HG03108 (cell line): ENCODE results near the gene MKNK1.

ENCODE experiments used
- ATAC-seq: cut with Tn5 transposase; IDR thresholded peaks from one replicate; pipeline ENCODE4 v1.9.1; 2021; ENCODE audit warnings: moderate library complexity; ENCODE audit not compliant: unreplicated experiment

The MKNK1 gene

DNA sequence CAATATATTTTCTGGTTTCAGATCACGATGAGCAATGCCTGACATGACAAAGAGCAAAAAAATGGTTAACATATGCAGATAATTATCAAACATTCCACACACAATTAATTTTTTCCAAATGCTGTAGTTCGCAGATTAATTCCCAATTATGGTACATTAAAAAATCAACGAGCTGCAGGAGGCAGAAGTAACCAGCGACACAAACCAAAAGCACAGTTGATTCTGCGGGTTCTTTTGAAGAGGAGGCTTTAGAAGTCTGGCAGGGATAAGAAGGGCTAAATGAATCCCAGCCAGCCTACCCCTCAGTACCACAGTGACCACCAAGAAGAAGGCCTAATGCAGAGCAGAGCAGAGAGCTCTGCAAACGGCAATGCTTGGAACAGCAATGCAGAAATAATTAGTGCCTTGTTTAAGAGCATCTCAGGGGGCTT is 35.6 kb downstream of the MKNK1 start:
- ATAC-seq = no peak

- ATAC-seq = no peak
These were observed 40.7 kb downstream of the MKNK1 start for GRCh38 chr1:46563341-46563740.

- no peak for ATAC-seq
These were observed 41.6 kb downstream of the MKNK1 start for GRCh38 chr1:46562498-46562897.

- no peak for ATAC-seq
These were observed 45.1 kb downstream of the MKNK1 start for GRCh38 chr1:46558966-46559365.

DNA sequence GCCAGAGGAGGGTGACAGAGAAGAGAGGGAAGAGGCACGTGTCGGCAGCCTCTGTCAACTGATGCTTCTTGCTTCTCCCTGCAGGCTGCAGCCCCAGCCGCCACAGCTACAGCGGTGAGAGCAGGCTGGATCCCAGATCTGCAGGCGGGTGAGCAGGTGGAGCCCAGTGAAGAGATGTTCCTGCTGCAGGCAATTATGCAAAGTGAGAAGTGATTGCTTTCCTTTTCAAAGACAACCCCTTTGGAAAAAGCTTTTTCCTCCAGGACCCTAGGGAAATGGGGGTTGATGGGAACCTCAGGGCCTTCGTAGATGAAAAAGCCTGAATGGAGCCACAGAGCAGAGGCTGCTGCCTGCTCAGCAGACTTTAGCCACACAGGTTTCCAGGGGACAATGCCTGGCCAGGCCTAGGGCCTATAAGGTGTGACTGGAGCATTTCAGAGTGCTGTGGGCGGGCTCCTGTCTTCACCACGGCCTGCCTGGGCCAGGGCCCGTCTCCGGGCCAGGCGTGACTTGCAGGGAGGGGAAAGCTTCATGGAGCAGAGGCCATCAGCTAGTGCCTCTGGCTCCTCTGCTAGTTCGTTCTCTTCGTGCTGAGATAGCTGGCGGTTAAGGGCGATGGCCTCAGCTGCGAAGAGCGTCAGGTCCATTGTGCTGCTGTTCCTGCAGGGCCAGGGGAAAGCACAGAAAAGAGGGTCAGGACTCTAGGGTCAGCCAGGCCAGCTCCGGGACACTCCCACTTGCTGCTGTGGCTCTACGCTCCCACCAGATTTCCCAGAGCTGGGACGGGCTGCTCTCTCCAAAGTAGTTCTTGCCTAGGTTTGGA is 45.7 kb downstream of the MKNK1 start:
- no peak for ATAC-seq

DNA sequence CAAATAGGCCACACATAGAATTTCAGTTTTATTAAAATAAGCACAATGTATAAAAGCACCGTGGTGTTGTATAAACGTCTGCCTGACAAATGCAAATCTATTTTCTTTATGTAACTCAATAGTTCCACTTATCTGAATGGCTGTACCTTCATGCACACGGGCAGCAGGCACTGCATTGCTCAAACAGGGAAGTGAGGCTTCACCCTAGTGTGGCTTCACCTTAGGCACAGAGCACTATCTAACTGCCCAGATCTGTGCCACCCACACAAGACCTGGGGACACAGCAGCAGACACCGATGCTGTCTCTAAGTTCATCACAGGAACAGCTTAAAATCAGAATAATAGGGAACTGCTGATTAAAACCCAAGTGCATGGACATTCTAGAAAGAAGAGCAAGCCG is 46.7 kb downstream of the MKNK1 start:
- no peak for ATAC-seq

DNA sequence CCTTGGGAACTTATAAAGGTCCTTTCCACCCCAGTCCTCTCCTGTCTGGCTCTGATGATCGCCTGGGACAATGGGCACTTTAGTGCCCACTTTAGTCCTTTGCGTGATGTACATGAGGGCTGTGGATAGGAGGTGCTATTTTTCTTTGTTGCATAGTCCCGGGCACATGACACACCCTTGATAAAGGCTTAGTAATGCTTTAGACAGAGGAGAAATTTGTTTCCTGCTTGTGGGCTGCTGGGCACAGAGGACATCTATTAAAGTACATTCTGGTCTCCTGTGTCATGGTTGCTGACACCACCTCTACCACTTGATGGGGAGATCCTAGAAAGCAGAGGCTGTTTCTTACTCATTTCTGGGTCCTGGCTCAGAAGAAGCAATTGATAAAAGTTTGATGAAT is 47.2 kb downstream of the MKNK1 start:
- no peak for ATAC-seq

- no peak for ATAC-seq
These were observed 48.0 kb downstream of the MKNK1 start for GRCh38 chr1:46555826-46556619.

GRCh38 chr1:46554597-46555381 is 49.3 kb downstream of the MKNK1 start:
- ATAC-seq = no peak

GRCh38 chr1:46554236-46554596 is 49.9 kb downstream of the MKNK1 start:
- ATAC-seq = no peak

DNA sequence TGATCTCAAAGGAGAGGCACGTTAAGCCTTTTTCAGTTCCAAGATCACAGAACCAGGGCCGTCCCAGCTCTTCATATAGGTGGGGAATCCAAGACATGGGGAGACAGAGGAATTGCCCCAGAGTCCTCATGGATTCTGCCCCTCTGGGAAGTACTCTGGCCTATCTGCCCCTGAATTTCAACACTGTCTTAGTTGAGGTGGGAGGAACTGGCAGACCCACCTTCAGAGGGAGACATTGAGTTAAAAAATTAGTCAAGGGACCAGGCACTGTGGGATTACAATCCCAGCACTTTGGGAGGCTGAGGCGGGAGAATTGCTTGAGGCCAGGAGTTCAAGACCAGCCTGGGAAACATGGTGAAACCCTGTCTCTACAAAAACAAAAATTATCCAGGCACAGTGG is 50.6 kb downstream of the MKNK1 start:
- no peak for ATAC-seq

- ATAC-seq = no peak
These were observed 51.5 kb downstream of the MKNK1 start for GRCh38 chr1:46552357-46553237.

DNA sequence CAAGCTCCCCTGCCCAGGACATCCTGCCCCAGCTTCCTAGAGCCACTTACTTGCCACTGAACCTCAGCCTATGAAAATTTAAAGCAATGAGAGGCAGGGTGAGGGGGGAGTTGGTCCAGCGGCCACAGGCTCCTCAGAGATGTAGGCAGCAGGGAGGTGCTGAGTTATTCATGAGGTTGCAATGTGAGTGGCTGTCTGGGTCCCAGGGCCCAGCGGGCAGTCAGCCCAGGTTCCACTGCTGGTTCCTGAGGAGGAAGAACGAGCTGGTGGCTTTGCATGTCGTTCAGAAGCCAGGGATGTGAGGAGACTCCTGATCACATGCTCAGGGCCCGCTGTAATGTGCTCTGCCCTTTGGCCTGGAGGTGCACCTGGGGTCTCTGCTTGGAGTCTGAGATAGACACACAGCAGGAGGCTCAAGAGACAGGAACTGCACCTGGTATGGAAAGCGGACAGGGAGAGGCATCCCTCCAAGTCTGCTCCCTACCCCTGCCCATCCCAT is 52.4 kb downstream of the MKNK1 start, which contains the start of gene KNCN:
Gene KNCN, minus strand, starts transcription at position 51 of the 499 bp plus-strand sequence. CDS start 432 bp downstream, outside the sequence.
- no peak for ATAC-seq

DNA sequence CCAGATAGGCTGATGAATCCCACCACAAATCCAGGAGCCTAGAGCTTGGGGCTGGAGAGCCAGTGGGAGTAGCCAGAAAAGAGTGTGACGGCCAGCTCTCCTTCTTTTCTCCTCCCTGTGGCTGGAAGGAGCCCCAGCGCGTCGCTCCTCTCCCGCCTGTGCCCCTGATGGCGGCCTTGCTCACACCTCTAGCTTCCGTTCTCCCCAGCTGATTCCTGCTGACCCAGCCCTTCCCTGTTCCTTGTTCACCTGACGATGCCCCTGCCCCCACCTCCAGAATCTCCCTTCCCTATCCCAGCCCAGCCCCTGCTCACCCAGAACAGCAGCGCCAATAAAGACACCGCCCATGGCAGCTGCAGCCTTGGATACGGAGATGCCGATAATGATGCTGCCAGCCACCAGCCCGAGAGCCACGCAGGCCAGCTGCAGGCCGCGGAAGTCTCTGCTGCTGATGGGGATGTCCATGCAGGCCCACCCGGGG is 53.3 kb downstream of the MKNK1 start:
- ATAC-seq = no peak

GRCh38 chr1:46549697-46550681 is 54.1 kb downstream of the MKNK1 start:
- no peak for ATAC-seq

DNA sequence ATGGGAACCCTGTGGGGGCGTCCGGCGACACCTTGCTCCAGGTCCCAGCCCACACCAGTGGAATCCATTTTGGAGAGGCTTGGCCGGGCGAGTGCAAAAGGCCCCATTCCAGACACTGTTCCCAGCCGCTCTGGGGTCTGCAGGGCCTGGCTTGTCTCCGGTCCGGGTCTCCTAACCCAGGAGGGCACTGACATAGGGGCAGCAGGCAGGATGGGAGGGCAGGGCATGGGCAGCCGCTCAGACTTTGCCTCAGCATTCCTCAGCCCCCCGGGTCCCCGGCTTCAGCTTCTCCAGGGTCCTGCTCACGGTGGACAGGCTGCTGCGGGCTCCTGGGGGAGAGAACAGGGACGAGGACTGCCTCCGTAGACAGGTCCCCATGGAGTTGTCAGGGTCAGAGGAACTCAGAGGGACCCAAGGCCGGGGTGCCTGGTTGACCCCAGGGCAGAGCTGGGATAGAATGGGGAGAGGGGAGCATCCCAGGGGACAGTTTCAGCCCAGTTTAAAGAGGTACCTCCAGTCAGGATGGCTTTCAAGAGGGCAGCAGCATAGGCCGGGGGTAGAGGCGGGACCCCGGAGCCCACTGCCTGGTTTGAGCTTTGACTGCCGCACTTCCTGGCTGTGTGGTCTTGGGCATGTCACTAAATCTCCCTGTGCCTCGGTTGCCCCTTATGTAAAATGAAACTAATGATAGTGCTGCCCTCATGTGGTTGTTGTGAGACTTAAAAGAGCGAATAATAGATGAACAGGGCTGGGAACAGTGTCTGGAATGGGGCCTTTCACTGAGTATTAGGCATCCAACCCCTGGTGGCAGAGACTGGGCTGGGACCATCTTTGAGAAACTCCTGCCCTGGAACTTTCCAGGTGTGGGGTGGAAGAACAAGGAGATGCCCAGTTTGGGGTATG is 56.3 kb downstream of the MKNK1 start:
- no peak for ATAC-seq

GRCh38 chr1:46546210-46546609 is 57.9 kb downstream of the MKNK1 start:
- ATAC-seq = no peak

GRCh38 chr1:46545784-46546183 is 58.3 kb downstream of the MKNK1 start:
- no peak for ATAC-seq
